GM18868 (cell line): Measurements from ENCODE around the gene ACSBG1.

ENCODE experiments used
- ATAC-seq: cut with Tn5 transposase; IDR thresholded peaks from one replicate; pipeline ENCODE4 v1.9.1; 2021; ENCODE audit warnings: mild to moderate bottlenecking, moderate library complexity; ENCODE audit not compliant: unreplicated experiment

ACSBG1 gene

GRCh38 chr15:78204351-78205309, 29.7 kb downstream of the ACSBG1 start:
- ATAC-seq, result no peak

GRCh38 chr15:78203346-78204225, 30.8 kb downstream of the ACSBG1 start:
- no peak for ATAC-seq

GRCh38 chr15:78201281-78202190, 32.8 kb downstream of the ACSBG1 start:
- ATAC-seq, result no peak

- no peak for ATAC-seq
These were observed 34.0 kb downstream of the ACSBG1 start for GRCh38 chr15:78200276-78200930.

- no peak for ATAC-seq
These were observed 36.7 kb downstream of the ACSBG1 start for GRCh38 chr15:78197632-78198031.

GRCh38 chr15:78195735-78196201, 38.6 kb downstream of the ACSBG1 start:
- ATAC-seq, result no peak

GRCh38 chr15:78194568-78194925, 39.8 kb downstream of the ACSBG1 start:
- ATAC-seq, result no peak

- no peak for ATAC-seq
These were observed 40.4 kb downstream of the ACSBG1 start for GRCh38 chr15:78193731-78194567.

- ATAC-seq, result no peak
These were observed 41.4 kb downstream of the ACSBG1 start for GRCh38 chr15:78192826-78193594.

GRCh38 chr15:78182821-78183220, 51.5 kb downstream of the ACSBG1 start:
- no peak for ATAC-seq

GRCh38 chr15:78182336-78182700, 52.0 kb downstream of the ACSBG1 start:
- no peak for ATAC-seq

- no peak for ATAC-seq
These were observed 54.5 kb downstream of the ACSBG1 start for GRCh38 chr15:78179906-78180305.

GRCh38 chr15:78179286-78179840, 55.0 kb downstream of the ACSBG1 start:
- ATAC-seq, result no peak

- no peak for ATAC-seq
These were observed 56.3 kb downstream of the ACSBG1 start for GRCh38 chr15:78178064-78178463.

- ATAC-seq, result no peak
These were observed 56.9 kb downstream of the ACSBG1 start for GRCh38 chr15:78177447-78177873.

GRCh38 chr15:78175330-78175729, 59.0 kb downstream of the ACSBG1 start:
- no peak for ATAC-seq

- no peak for ATAC-seq
These were observed 60.0 kb downstream of the ACSBG1 start for GRCh38 chr15:78174401-78174800.

GRCh38 chr15:78171864-78172472, 62.4 kb downstream of the ACSBG1 start:
- ATAC-seq, result no peak
